Measurements from ENCODE around the gene COL18A1. TPM values are rescaled to one million over a fixed set of nuclear protein-coding genes. Genes with fewer than 3 reads are reported as not detected.

The COL18A1 gene
- total RNA-seq, 1 donor from 2014 or later, result 9.2 TPM

DNA sequence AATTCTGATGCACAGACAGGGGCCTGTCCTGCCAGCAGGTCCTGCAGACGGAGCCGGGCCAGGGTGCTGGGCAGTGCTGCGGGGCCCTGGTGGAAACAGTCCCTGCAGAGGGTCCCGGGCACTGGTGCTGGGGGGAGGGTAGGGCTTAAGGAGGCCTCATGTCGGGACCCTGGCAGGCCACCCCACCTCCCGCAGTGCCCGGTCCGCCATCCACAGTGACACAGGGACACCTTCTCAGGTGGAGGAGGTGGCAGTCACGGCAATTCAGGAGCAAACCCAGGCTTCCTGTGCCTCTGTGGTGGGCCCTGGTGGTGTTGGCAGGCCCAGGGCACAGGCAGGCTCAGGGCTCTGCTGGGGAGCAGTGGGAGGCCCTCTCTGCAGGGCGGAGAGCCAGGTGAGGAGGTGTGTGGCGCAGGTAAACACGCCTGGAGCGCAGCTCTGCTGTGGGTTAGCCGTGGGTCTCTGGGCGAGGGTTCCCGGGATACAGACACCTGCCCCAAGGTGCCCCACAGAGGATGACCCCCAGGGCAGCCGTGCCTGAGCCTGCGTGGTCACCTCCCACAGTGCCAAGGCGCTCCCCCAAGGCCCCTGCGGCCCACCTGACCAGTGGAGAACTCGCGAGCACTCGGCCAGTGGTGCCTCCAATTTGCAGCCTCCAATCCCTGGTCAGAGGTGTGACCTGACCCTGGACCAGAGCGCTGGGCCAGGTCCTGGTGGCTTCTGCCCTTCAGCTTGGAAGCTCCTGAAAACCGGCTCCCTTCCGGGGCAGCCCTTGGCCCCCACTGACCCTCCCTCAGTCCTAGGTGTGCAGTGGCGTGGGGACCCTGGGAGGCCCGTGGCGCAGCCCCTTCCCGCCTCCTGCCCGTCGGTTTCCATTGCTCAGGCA is 19.2 kb downstream of the COL18A1 start:
- H3K36me3 ChIP-seq (ENCODE audit: control insufficient read depth, insufficient read depth, low read length), result no peaks in the 10 kb centered on the region
- H3K27me3 ChIP-seq (ENCODE audit: control insufficient read depth, insufficient read depth, low read length), result no peaks in the 10 kb centered on the region
- no peak overlapping the region for H3K4me3 ChIP-seq (ENCODE audit: low read depth, low read length)
- TF ChIP-seq, protein P1, sequence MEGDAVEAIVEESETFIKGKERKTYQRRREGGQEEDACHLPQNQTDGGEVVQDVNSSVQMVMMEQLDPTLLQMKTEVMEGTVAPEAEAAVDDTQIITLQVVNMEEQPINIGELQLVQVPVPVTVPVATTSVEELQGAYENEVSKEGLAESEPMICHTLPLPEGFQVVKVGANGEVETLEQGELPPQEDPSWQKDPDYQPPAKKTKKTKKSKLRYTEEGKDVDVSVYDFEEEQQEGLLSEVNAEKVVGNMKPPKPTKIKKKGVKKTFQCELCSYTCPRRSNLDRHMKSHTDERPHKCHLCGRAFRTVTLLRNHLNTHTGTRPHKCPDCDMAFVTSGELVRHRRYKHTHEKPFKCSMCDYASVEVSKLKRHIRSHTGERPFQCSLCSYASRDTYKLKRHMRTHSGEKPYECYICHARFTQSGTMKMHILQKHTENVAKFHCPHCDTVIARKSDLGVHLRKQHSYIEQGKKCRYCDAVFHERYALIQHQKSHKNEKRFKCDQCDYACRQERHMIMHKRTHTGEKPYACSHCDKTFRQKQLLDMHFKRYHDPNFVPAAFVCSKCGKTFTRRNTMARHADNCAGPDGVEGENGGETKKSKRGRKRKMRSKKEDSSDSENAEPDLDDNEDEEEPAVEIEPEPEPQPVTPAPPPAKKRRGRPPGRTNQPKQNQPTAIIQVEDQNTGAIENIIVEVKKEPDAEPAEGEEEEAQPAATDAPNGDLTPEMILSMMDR (IDR thresholded peaks at IDR 0.05; ENCODE audit: insufficient read depth, low read length, severe bottlenecking), result no peak
- FAIRE-seq (no peak), DNase-seq (ENCODE audit: low read depth) (no peak)

GRCh38 chr21:45424854-45425795 is 20.2 kb downstream of the COL18A1 start:
- DNase-seq (ENCODE audit: low read depth) (no peak), FAIRE-seq (no peak)
- Histone ChIP-seq H3K36me3 (ENCODE audit: control insufficient read depth, insufficient read depth, low read length) (no peaks in the 10 kb centered on the region), H3K27me3 (ENCODE audit: control insufficient read depth, insufficient read depth, low read length) (no peaks in the 10 kb centered on the region), H3K4me3 (ENCODE audit: low read depth, low read length) (no peak overlapping the region)
- TF ChIP-seq, protein P1 (IDR thresholded peaks at IDR 0.05; ENCODE audit: insufficient read depth, low read length, severe bottlenecking), result no peak

DNA sequence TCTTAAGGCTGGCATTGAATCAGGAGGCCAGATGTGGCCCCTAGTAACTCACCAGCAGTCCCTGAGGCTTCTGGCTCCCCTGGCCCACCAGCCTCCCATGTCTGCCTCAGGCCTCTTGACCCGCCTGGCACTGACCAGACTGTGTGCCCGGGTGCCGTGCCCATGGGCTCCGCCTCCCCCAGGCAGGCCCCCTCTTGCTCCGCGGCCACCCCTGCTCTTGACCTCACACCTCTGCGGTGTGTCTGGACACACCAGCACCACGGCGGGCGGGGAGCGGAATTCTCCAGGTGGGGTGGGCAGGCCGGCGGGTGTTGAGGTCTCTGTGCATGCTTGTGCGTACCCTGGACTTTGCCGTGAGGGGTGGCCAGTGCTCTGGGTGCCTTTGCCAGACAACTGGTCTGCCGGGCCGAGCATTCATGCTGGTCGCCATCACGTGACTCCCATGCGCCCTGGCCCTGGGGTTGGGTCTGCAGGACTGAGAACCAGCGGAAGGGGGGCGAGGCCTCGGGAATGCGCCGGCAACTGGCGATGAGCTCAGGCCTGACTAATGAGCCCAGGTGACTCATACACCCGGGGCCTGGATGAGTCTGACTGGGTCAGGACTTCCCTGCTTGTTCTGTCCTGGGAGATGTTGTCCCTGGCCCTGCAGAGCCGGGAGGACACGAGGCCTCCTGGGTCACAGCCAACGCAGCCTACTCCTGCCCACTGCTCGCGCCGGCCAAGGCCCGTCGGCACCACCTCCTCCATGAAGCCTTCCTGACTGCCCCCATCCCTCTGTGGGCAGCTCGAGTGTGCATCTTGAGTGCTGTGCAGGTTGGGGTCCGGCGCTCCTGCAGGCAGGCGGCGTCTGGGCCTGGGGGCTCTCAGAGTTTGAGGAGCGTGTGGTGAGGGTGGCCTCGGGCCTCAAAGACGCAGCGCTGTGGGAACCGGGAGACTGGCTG is 22.6 kb downstream of the COL18A1 start:
- FAIRE-seq, result peak; percentile 50

GRCh38 chr21:45428534-45428933 is 23.6 kb downstream of the COL18A1 start:
- FAIRE-seq (no peak), DNase-seq (ENCODE audit: low read depth) (no peak)
- Histone ChIP-seq H3K27me3 (ENCODE audit: control insufficient read depth, insufficient read depth, low read length) (no peaks in the 10 kb centered on the region), H3K36me3 (ENCODE audit: control insufficient read depth, insufficient read depth, low read length) (no peaks in the 10 kb centered on the region), H3K4me3 (ENCODE audit: low read depth, low read length) (no peak overlapping the region)
- TF ChIP-seq, protein P1 (IDR thresholded peaks at IDR 0.05; ENCODE audit: insufficient read depth, low read length, severe bottlenecking), result no peak

More for the DNA sequence above, 22.6 kb downstream of the COL18A1 start:
- peak; percentile 83 for DNase-seq (ENCODE audit: low read depth)
- H3K36me3 ChIP-seq (ENCODE audit: control insufficient read depth, insufficient read depth, low read length), result no peaks in the 10 kb centered on the region
- TF ChIP-seq, protein P1 (IDR thresholded peaks at IDR 0.05; ENCODE audit: insufficient read depth, low read length, severe bottlenecking), result no peak
- no peak overlapping the region for H3K4me3 ChIP-seq (ENCODE audit: low read depth, low read length)
- H3K27me3 ChIP-seq (ENCODE audit: control insufficient read depth, insufficient read depth, low read length), result no peaks in the 10 kb centered on the region

Data from bronchial epithelial cell (primary cell).